ENCODE measurements around the gene CHTF18. TPM values are rescaled to one million over a fixed set of nuclear protein-coding genes. Genes with fewer than 3 reads are reported as not detected.

The CHTF18 gene
- total RNA-seq, 2 experiments from 2014 or later = 125 to 139 TPM

DNA sequence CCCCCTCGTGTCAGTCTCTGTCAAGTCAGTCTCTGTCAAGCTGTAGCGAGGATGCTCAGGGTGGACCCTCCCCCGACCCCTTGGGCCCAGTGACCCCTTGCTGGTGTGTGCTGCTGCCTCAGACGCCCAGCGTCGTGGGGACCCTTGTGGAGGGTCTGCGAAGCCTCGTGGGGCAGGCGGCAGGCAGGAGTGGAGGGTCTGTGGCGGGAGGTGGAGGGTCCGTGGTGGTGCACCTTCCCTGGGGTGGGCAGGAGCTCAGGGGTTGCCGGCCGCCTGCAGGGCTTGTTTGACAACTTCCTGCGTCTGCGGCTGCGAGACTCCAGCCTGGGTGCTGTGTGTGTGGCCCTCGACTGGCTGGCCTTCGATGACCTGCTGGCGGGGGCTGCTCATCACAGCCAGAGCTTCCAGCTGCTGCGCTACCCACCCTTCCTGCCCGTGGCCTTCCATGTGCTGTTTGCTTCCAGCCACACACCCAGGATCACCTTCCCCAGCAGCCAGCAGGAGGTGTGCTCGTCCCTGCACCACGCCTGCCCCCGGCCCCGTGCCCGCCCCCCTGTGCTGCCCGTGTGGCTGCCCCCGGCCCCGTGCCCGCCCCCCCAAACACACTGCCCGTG is 6.5 kb downstream of the CHTF18 start:
- Mint-ChIP-seq H3K9me3 (ENCODE audit: low read depth) (no peaks in the 10 kb centered on the region), H3K27ac (no peak overlapping the region), H3K4me3 (no peak overlapping the region), H3K27me3 (no peaks in the 10 kb centered on the region), H3K36me3 (peaks cover 15% of the 10 kb centered on the region), H3K4me1 (peaks cover 5% of the 10 kb centered on the region)
- CTCF ChIA-PET = no interaction called here
- ATAC-seq = no peak
- no peak for DNase-seq

DNA sequence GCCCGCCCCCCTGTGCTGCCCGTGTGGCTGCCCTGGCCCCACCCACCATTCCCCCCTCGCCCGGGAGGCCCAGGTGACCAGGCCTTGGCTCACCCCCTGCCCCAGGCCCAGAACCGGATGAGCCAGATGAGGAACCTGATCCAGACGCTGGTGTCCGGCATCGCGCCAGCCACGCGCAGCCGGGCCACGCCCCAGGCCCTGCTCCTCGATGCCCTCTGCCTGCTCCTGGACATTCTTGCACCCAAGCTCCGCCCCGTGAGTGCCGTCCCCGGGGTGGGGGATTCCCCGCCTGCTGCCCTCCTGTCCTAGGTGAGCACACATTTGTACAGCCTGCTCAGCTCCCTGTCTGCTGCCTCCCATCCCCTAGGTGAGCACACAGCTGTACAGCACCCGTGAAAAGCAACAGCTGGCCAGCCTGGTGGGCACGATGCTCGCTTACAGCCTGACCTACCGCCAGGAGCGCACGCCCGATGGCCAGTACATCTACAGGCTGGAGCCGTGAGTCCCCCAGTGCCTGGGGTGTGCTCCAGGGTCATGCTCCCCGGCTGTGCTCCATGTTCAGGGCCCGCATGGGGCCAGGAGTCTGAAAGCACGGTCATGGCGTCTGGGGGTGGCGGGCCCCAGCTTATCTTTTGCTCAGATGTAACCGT is 7.3 kb downstream of the CHTF18 start:
- H3K9me3 Mint-ChIP-seq (ENCODE audit: low read depth) = no peaks in the 10 kb centered on the region
- DNase-seq = no peak
- H3K27ac Mint-ChIP-seq = no peak overlapping the region
- peaks cover 15% of the 10 kb centered on the region for H3K36me3 Mint-ChIP-seq
- peaks cover 3% of the 10 kb centered on the region for H3K27me3 Mint-ChIP-seq
- no peaks in the 10 kb centered on the region for H3K4me1 Mint-ChIP-seq
- H3K4me3 Mint-ChIP-seq = no peak overlapping the region
- no peak for ATAC-seq
- CTCF ChIA-PET = no interaction called here

DNA sequence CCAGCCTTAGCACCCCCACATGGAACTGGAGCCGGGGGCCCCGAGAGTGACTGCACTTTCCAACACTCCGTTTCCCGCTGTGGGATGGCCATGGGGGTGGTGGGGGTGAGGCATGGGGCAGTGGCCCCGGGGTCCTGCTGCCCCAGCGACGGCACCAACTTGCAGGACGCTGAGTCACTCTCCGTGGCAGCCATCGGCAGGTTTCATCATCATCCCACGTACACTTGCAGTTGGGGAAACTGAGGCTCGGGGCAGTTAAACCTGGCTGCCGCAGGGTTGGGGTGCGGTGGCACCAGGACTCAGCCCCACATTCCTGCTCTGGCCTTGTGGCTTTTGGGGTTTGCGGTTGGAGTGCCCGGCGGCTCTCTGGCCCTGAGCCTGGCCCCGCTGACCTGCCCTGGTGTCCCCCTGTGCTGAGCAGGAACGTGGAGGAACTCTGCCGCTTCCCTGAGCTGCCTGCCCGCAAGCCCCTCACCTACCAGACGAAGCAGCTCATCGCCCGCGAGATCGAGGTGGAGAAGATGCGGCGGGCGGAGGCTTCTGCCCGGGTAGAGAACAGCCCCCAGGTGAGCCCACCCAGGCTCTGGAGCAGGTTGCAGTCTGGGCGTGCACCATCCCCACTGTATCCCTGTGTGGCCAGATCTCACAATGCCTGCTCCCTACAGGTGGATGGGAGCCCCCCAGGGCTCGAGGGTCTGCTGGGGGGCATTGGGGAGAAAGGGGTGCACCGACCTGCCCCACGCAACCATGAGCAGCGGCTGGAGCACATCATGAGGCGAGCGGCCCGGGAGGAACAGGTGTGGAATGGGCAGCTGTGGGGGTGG is 8.1 kb downstream of the CHTF18 start:
- CTCF ChIA-PET = no interaction called here
- Mint-ChIP-seq H3K9me3 (ENCODE audit: low read depth) (no peaks in the 10 kb centered on the region), H3K27ac (no peak overlapping the region), H3K4me1 (no peaks in the 10 kb centered on the region), H3K36me3 (peaks cover 12% of the 10 kb centered on the region), H3K27me3 (peaks cover 8% of the 10 kb centered on the region), H3K4me3 (no peak overlapping the region)
- DNase-seq = no peak
- ATAC-seq = no peak

DNA sequence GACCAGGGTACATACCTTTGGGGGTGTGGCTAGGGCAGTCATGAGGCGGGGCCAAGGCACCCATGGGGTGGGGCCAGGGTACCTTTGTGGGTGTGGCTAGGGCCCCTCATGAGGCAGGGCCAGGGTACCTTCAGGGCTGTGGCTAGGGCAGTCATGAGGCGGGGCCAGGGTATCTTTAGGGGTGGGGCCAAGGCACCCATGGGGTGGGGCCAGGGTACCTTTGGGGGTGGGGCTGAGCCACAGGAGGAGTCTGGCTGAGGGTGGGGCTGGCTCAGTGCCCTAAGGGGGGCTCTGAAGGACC is 8.7 kb downstream of the CHTF18 start:
- Mint-ChIP-seq H3K9me3 (ENCODE audit: low read depth) (no peaks in the 10 kb centered on the region), H3K27ac (no peak overlapping the region), H3K36me3 (peaks cover 6% of the 10 kb centered on the region), H3K4me1 (no peaks in the 10 kb centered on the region), H3K27me3 (peaks cover 10% of the 10 kb centered on the region), H3K4me3 (no peak overlapping the region)
- ATAC-seq = peak; percentile 48
- DNase-seq = peak; percentile 49
- CTCF ChIA-PET = no interaction called here

DNA sequence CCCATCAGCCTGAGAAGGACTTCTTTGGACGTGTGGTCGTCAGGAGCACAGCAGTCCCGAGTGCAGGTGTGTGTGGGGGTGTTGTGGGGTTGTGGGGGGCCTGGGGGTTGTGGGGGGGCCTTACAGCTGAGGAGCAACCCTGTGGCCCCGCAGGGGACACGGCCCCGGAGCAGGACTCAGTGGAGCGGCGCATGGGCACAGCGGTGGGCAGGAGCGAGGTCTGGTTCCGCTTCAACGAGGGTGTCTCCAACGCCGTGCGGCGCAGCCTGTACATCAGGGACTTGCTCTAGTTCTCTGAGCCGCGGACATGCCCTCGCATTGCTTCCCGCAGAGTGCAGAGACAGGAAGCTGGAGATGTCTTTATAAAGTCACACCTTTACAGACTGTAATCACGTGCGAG is 9.3 kb downstream of the CHTF18 start:
- CTCF ChIA-PET = no interaction called here
- no peak for ATAC-seq
- H3K27me3 Mint-ChIP-seq = peaks cover 10% of the 10 kb centered on the region

DNA sequence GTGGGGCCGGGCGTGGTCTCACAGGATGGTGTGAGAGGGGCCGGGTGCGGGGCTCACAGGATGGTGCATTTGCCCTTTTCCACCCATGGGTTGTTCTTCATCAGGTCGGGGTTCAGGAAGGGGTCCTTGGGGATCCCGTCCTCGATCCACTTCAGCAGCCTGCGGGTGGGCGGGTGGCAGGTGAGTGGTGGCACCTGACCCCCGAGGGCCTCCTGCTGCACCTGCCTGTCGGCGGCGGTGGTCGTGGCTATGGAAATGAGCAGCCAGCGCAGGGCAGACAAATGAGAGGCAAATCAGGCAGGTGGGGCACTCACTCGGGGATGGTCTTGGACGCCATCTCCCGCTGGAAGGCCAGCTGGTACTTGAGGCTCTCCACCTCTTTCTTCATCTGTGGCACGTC is 10.2 kb downstream of the CHTF18 start:
- DNase-seq (no peak), ATAC-seq (no peak)
- CTCF ChIA-PET = no interaction called here
- Mint-ChIP-seq H3K9me3 (ENCODE audit: low read depth) (no peaks in the 10 kb centered on the region), H3K27me3 (peaks cover 10% of the 10 kb centered on the region), H3K27ac (no peak overlapping the region), H3K4me3 (no peak overlapping the region), H3K36me3 (peaks cover 6% of the 10 kb centered on the region), H3K4me1 (no peaks in the 10 kb centered on the region)

More for the DNA sequence above, 9.3 kb downstream of the CHTF18 start:
- DNase-seq = no peak
- Mint-ChIP-seq H3K36me3 (peaks cover 6% of the 10 kb centered on the region), H3K4me3 (no peak overlapping the region), H3K4me1 (no peaks in the 10 kb centered on the region), H3K27ac (no peak overlapping the region), H3K9me3 (ENCODE audit: low read depth) (no peaks in the 10 kb centered on the region)

DNA sequence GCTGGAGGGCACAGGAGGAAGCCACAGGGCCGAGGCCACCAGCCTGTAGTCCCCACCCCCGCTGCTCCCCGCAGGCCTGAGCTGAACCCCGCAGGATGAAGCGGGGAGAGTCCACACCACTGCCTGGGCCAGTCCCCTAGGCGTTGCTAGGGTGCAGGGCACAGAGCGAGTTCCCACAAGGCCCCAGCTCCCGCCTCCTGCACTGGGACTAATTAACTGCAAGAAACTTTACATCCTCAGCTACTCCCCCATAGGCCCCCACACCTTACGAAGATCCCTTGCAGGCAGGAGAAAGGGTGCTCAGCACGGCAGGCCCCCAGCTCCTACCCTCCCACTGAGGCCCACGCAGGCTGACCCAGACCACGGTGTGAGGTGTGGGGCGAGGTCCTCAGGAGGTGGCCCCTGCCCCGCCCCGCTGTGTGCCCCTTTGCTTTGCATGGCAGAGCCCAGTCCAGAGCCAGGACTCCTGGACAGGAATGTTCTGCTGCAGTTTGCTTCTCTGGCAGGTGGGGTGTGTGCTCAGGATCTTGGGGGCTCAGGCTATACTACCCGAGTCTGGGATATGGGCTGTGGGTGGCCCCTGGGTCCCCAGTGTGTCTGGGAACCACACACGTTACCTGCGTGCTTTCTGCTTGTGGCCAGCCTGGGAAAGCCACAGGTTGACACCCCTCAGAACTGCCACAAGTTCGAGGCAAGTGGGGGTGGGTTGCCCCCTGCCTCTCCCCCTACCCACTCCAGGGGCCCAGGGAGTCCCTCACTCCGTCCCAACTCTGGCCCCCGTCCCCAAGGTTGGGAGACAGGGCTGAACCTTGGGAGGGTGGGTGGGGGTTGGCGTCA is 10.9 kb downstream of the CHTF18 start:
- H3K4me3 Mint-ChIP-seq = no peak overlapping the region
- ATAC-seq (peak; percentile 16), DNase-seq (no peak)
- no peaks in the 10 kb centered on the region for H3K4me1 Mint-ChIP-seq
- CTCF ChIA-PET = no interaction called here
- H3K27me3 Mint-ChIP-seq = peaks cover 10% of the 10 kb centered on the region
- H3K27ac Mint-ChIP-seq = no peak overlapping the region
- H3K36me3 Mint-ChIP-seq = peaks cover 6% of the 10 kb centered on the region
- no peaks in the 10 kb centered on the region for H3K9me3 Mint-ChIP-seq (ENCODE audit: low read depth)

DNA sequence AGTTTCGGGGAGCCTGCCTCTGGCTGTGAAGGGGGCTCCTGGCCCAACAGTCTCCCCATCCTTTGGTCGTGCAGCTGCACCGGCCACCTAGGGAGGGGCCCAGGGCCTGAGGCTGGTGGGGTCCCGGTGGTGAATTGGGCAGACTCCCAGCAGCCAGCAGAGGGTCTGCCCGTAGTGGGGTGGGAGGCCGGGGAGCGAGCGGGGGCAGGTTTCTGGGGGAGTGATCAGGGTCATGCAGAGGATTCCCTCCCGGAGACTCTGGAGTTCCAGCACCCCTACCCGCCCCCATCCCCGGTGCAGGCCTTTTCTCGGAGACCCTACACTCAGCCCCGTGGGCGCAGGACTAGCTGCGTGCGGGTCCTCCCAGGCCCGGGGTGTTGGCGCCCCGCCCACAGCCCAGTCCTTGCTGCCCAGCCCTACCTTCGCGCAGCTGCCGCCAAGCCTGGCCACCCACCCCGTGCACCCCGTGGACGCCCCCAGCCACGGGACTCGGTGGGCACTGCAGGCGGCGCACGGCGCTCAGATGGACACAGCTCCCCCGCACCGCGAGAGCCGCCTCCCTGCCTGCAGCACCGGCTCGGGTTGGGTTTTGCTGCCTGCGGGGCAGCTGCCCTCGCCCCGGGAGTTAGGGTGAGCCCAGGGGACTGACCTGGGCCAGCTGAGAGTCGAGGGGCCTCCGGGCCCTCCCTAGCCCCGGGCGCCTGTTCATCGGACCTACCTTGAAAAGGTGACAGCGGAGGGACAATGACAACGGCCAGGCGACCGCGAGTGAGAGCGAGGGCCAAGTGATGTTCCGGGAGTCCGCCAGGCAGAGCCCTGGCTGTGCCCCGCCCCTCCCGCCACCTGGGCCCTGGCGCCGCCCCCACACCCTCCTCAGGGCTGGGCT is 11.8 kb downstream of the CHTF18 start, which contains the start of gene GNG13:
GNG13 (minus strand) TSS at position 787 of the 886 bp plus-strand sequence. CDS start 1,657 bp downstream, outside the sequence.
- no peak within 1 kb of the TSS for H3K27ac Mint-ChIP-seq
- no peaks in the 10 kb centered on the region for H3K9me3 Mint-ChIP-seq (ENCODE audit: low read depth)
- CTCF ChIA-PET = no interaction called here
- no peak within 1 kb of the TSS for H3K4me3 Mint-ChIP-seq
- H3K36me3 Mint-ChIP-seq = peaks cover 6% of the 10 kb centered on the region
- H3K4me1 Mint-ChIP-seq = no peaks in the 10 kb centered on the region
- H3K27me3 Mint-ChIP-seq = peaks cover 10% of the 10 kb centered on the region
- ATAC-seq (no peak), DNase-seq (no peak)

DNA sequence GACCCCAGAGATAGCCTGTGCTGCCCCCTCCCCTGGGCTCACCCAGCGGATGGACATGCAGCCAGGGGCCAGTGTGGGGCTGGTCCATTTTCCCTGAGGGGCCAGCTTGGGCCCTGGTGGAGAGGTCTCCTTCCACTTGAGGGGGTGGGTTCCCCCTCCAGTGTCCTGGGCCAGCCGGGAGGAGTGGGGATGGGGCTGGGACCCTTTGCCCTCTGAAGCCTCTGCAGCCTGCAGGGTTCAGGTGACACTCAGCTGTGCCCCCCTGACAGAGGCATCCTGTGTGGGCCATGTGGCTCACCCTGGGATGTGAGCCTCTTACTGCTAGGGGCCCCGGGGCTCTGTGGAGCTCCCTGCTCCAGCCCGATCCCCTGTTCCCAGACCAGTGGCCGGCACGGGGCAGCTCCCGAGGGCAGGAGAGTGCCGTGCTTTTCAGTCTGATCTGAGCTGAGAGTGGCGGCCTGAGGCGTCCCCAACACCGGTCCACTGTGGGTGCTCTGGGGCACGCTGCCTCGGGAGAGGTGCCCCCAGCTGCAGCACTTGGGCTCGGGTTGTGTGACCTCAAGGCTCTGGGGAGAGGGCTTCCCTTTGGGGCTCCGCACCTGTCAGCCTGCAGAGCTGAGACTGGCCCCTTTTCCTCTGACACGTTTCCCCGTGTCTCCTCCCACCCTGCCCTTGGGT is 12.6 kb downstream of the CHTF18 start:
- ATAC-seq (no peak), DNase-seq (no peak)
- Mint-ChIP-seq H3K27me3 (peaks cover 10% of the 10 kb centered on the region), H3K4me1 (peaks cover 1% of the 10 kb centered on the region), H3K36me3 (peaks cover 6% of the 10 kb centered on the region), H3K27ac (no peak overlapping the region), H3K9me3 (ENCODE audit: low read depth) (no peaks in the 10 kb centered on the region), H3K4me3 (no peak overlapping the region)
- CTCF ChIA-PET = interaction anchor here (1.6 kb wide), 1 partner anchor 12 kb away, joined by 3 read pairs; the partner anchor contains the start of genes CHTF18 and RPUSD1

DNA sequence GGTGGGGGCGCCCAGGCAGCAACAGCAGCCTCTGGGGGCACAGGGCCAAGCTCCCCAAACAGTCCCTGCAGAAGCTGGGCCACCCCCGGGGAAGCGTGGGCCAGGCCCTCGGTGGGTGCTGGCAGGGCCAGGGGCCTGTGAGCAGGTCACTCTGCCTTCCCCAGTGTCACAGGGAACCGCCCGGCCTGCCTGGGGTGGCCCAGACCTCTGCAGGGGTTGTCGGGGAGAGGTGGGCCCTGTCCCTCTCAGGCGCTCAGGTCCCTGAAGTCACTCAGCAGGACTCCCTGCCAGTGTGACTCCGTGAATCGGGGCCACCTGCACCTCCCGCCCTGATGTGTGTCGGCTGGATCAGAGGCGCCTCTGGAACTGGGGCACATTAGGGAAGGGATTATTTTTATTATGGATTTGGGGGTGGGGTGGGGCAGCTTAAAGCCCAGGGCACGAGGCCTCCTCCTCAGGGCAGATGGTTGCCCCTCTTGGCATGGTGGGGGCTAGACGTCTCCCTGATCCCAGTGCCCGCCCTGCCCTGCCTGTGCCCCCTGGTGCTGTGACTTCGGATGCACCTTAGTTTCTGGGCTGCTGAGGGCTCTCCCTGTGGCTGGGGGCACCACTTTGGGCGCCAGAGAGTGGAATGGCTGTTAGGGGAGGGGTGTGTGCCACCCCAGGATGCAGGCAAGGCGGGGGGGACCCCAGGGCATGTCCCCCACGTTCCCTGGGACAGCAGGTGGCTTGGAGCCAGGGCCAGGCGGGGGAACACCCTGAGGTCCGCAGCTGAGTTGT is 13.4 kb downstream of the CHTF18 start:
- H3K27me3 Mint-ChIP-seq = peaks cover 10% of the 10 kb centered on the region
- no peaks in the 10 kb centered on the region for H3K9me3 Mint-ChIP-seq (ENCODE audit: low read depth)
- ATAC-seq (no peak), DNase-seq (no peak)
- CTCF ChIA-PET = interaction anchor here (1.6 kb wide), 1 partner anchor 13 kb away, joined by 3 read pairs; the partner anchor contains the start of genes CHTF18 and RPUSD1
- H3K4me3 Mint-ChIP-seq = no peak overlapping the region
- H3K4me1 Mint-ChIP-seq = peaks cover 3% of the 10 kb centered on the region
- H3K27ac Mint-ChIP-seq = peak overlapping the region; percentile 56
- peaks cover 4% of the 10 kb centered on the region for H3K36me3 Mint-ChIP-seq

DNA sequence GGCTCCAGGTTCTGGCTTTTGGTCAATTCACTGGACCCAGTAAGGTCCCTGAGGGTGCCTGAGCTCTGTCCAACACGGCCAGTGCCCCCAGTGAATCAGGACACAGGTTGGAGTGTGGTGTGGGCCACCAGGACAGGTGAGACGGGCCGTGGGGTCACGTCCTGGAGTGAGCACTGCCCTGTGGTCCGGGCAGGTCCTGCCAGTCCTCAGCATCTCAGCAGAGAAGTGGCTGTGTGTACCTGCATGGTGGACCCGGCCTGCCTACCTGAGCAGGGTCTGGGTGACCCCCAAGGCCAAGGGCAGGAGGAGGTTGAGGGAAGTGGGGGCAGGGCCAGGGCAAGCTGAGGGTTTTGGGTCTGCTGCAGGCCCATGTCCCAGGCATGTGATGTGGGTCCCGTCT is 14.0 kb downstream of the CHTF18 start:
- peaks cover 10% of the 10 kb centered on the region for H3K27me3 Mint-ChIP-seq
- no peak for DNase-seq
- no peak overlapping the region for H3K27ac Mint-ChIP-seq
- H3K9me3 Mint-ChIP-seq (ENCODE audit: low read depth) = no peaks in the 10 kb centered on the region
- no peak for ATAC-seq
- H3K36me3 Mint-ChIP-seq = peaks cover under 1% of the 10 kb centered on the region
- CTCF ChIA-PET = interaction anchor here (1.6 kb wide), 1 partner anchor 14 kb away, joined by 3 read pairs; the partner anchor contains the start of genes CHTF18 and RPUSD1
- H3K4me3 Mint-ChIP-seq = no peak overlapping the region
- H3K4me1 Mint-ChIP-seq = peaks cover 3% of the 10 kb centered on the region
